Measurements from ENCODE around the gene RCOR1.

DNA sequence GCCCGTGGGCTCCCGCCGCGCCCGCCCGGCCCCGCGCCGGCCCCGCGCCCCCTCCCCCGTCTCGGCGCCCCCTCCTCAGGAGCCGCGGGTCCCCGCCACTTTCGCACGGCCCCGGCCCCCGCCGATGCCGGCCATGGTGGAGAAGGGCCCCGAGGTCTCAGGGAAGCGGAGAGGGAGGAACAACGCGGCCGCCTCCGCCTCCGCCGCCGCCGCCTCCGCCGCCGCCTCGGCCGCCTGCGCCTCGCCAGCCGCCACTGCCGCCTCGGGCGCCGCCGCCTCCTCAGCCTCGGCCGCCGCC is 263 bp downstream of the RCOR1 start:
- TF ChIP-seq CTCF (IDR thresholded peaks at IDR 0.05) (no peak), POLR2A (IDR thresholded peaks at IDR 0.05) (no peak), EP300 (IDR thresholded peaks at IDR 0.05) (no peak)

Data from upper lobe of left lung (tissue), 4 donors.